Panc1 (cell line): ENCODE data around the gene NDUFS4. TPM values are rescaled to one million over a fixed set of nuclear protein-coding genes. Genes with fewer than 3 reads are reported as not detected.

Experiments used
- ATAC-seq: fragments of 200-7000 bp; cut with Tn5 transposase; 2 replicates; pipeline ENCODE4 v1.9.1; 2020; ENCODE audit warnings: mild to moderate bottlenecking, moderate library complexity
- BruUV-seq: library from RNA; stranded (reverse); fragments of 400-500 nt; replicated peaks from 2 replicates; lab custom pipeline; 2021; lab: Mats Ljungman, UMichigan
- CTCF ChIA-PET: fragments of 300-600 bp; sonication (Branson Sonifier 250); formaldehyde crosslinking; loops from one replicate; lab custom pipeline; 2022; ENCODE audit warnings: antibody characterized with exemption; lab: Charles Lee
- POLR2A ChIA-PET: fragments of 300-600 bp; sonication (Branson Sonifier 250); formaldehyde crosslinking; loops from one replicate; lab custom pipeline; 2022; ENCODE audit warnings: antibody characterized with exemption; lab: Charles Lee
- DNase-seq: peaks from one replicate; pipeline ENCODE4 v3.0.0-alpha.2; 2010; ENCODE audit warnings: low read depth, low spot score
- H3K27ac ChIP-seq: 2 replicates; pipeline ENCODE4 v1.5.1; 2011; ENCODE audit warnings: mild to moderate bottlenecking, low read length, inconsistent platforms
- H3K27me3 ChIP-seq: fragments of 200-500 bp; sonication (Bioruptor generic); 2 replicates; pipeline ENCODE4 v1.6.0; 2014; ENCODE audit warnings: low read length, inconsistent platforms; ENCODE audit not compliant: control insufficient read depth, insufficient read depth
- H3K36me3 ChIP-seq: fragments of 200-500 bp; sonication (Bioruptor generic); 2 replicates; pipeline ENCODE4 v1.5.1; 2014; ENCODE audit warnings: inconsistent platforms, mild to moderate bottlenecking, low read length, moderate library complexity; ENCODE audit not compliant: control insufficient read depth, insufficient read depth
- H3K4me1 ChIP-seq: 2 replicates; pipeline ENCODE4 v1.5.1; 2011; ENCODE audit warnings: inconsistent platforms, mild to moderate bottlenecking, low read length, moderate library complexity; ENCODE audit not compliant: control insufficient read depth, insufficient read depth
- H3K4me3 ChIP-seq, 2 experiments: 2 replicates each; pipeline ENCODE4 v1.5.1; 2011 to 2012; ENCODE audit warnings: low read depth in 2 of 2, low read length in 2 of 2, mild to moderate bottlenecking in 2 of 2, inconsistent platforms in 1 of 2, moderate library complexity in 1 of 2
- H3K9me3 ChIP-seq: fragments of 200-500 bp; sonication (Bioruptor generic); 2 replicates; pipeline ENCODE4 v1.5.1; 2014; ENCODE audit warnings: low read depth, mild to moderate bottlenecking, inconsistent platforms, low read length, moderate library complexity; ENCODE audit not compliant: control insufficient read depth, insufficient read depth
- POLR2AphosphoS5 ChIP-seq: IDR thresholded peaks from 2 replicates; pipeline ENCODE4 v1.6.1; 2012; ENCODE audit warnings: mild to moderate bottlenecking, low read depth, low read length, moderate library complexity
- SIN3A ChIP-seq: IDR thresholded peaks from 2 replicates; pipeline ENCODE4 v1.6.1; 2012; ENCODE audit warnings: low read depth, mild to moderate bottlenecking, low read length, moderate library complexity, borderline replicate concordance; ENCODE audit not compliant: insufficient read depth
- TCF7L2 ChIP-seq: IDR thresholded peaks from 2 replicates; pipeline ENCODE4 v1.6.1; 2011; ENCODE audit warnings: mild to moderate bottlenecking, low read depth, low read length, inconsistent platforms
- in situ Hi-C: cut with HindIII; loops from 2 replicates; pipeline ENCODE4 v1.10.0; 2016; ENCODE audit warnings: low sequenced_read_pairs, low pct_unique_long_range_greater_than_20kb
- intact Hi-C: fragments of 100-400 bp; cut with micrococcal nuclease; formaldehyde crosslinking; loops from one replicate; pipeline ENCODE4 v1.10.0; 2022; ENCODE audit not compliant: unreplicated experiment
- total RNA-seq: library from RNA; stranded (reverse); gene quantifications from one replicate; pipeline ENCODE4 v1.2.1, GENCODE V29; 2021; ENCODE audit not compliant: unreplicated experiment
- TF ChIP-seq, protein P1 (sequence below), 2 experiments: IDR thresholded peaks; 2 replicates each; pipeline ENCODE4 v1.6.1; 2011 to 2012; ENCODE audit warnings: low read depth in 2 of 2, control low read depth in 1 of 2, low read length in 1 of 2, mild to moderate bottlenecking in 1 of 2, moderate library complexity in 1 of 2; ENCODE audit not compliant: insufficient read depth in 1 of 2
- TF ChIP-seq, protein P2 (sequence below): fragments of 450-650 bp; IDR thresholded peaks from 2 replicates; pipeline ENCODE4 v1.5.1; 2017; ENCODE audit warnings: mild to moderate bottlenecking

Gene NDUFS4
- total RNA-seq, 1 experiment from 2014 or later, result 86.2 TPM

DNA sequence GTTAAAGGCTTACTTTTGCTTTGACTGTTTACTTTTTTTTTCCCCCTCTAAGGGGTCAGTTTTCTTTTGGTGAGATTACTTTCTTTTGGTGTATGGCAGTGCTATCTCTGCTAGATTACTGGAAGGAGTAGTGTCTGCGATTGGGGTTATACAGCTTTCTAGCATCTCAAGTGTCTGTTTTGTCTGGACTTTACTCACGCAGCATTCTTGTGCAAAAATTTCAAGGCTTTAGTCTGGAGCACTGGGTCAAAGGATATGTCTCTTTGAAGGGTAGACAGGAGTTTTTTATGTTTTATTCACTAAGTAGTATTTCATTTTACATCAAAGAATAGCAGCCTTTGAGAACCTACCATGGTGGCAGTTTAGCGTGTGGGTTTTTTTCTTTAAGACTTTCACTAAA lies 52.6 kb downstream of the NDUFS4 start:
- H3K9me3 ChIP-seq, result no peaks in the 10 kb centered on the region
- H3K27ac ChIP-seq, result no peak overlapping the region
- intact Hi-C loops, result no loop called here
- H3K4me3 ChIP-seq, result no peak overlapping the region
- ChIA-PET POLR2A (no interaction called here), CTCF (no interaction called here)
- DNase-seq, result no peak
- ATAC-seq, result no peak
- H3K27me3 ChIP-seq, result no peaks in the 10 kb centered on the region
- no peaks in the 10 kb centered on the region; the same call in 1 of the 2 replicates for H3K4me1 ChIP-seq
- TF ChIP-seq, protein P1, sequence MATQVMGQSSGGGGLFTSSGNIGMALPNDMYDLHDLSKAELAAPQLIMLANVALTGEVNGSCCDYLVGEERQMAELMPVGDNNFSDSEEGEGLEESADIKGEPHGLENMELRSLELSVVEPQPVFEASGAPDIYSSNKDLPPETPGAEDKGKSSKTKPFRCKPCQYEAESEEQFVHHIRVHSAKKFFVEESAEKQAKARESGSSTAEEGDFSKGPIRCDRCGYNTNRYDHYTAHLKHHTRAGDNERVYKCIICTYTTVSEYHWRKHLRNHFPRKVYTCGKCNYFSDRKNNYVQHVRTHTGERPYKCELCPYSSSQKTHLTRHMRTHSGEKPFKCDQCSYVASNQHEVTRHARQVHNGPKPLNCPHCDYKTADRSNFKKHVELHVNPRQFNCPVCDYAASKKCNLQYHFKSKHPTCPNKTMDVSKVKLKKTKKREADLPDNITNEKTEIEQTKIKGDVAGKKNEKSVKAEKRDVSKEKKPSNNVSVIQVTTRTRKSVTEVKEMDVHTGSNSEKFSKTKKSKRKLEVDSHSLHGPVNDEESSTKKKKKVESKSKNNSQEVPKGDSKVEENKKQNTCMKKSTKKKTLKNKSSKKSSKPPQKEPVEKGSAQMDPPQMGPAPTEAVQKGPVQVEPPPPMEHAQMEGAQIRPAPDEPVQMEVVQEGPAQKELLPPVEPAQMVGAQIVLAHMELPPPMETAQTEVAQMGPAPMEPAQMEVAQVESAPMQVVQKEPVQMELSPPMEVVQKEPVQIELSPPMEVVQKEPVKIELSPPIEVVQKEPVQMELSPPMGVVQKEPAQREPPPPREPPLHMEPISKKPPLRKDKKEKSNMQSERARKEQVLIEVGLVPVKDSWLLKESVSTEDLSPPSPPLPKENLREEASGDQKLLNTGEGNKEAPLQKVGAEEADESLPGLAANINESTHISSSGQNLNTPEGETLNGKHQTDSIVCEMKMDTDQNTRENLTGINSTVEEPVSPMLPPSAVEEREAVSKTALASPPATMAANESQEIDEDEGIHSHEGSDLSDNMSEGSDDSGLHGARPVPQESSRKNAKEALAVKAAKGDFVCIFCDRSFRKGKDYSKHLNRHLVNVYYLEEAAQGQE (IDR thresholded peaks at IDR 0.05; ENCODE audit: insufficient read depth in 1 of 2, low read depth in 2 of 2, low read length in 1 of 2), result no peak
- H3K36me3 ChIP-seq, result no peaks in the 10 kb centered on the region
- no TSS peak for BruUV-seq
- in situ Hi-C loops, result no loop called here

DNA sequence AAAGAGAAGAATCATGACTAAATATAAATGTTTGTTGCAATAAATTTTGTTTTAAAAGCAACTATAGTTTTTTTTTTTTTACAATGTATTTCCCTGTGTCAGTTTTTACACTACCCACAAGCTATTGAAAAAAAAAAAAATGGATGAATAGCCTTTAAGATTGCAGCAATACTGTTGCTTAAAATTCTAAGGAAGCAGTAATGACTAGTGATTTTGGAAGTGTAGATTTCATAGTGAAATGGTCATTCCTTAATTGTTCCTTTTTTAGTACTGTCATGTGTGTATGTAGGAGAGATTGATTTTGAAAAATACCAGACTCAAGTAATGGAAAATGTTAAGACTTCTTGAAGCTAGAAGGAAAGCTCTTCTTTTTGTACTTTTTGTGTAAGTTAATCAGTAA lies 53.1 kb downstream of the NDUFS4 start:
- H3K4me1 ChIP-seq, result no peaks in the 10 kb centered on the region
- intact Hi-C loops, result no loop called here
- no TSS peak for BruUV-seq
- no peak for ATAC-seq
- no peak for TF ChIP-seq POLR2AphosphoS5
- TF ChIP-seq, protein P1 (IDR thresholded peaks at IDR 0.05; ENCODE audit: insufficient read depth in 1 of 2, low read depth in 2 of 2, low read length in 1 of 2), result no peak
- TF ChIP-seq, protein P2, sequence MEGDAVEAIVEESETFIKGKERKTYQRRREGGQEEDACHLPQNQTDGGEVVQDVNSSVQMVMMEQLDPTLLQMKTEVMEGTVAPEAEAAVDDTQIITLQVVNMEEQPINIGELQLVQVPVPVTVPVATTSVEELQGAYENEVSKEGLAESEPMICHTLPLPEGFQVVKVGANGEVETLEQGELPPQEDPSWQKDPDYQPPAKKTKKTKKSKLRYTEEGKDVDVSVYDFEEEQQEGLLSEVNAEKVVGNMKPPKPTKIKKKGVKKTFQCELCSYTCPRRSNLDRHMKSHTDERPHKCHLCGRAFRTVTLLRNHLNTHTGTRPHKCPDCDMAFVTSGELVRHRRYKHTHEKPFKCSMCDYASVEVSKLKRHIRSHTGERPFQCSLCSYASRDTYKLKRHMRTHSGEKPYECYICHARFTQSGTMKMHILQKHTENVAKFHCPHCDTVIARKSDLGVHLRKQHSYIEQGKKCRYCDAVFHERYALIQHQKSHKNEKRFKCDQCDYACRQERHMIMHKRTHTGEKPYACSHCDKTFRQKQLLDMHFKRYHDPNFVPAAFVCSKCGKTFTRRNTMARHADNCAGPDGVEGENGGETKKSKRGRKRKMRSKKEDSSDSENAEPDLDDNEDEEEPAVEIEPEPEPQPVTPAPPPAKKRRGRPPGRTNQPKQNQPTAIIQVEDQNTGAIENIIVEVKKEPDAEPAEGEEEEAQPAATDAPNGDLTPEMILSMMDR, result no peak
- TF ChIP-seq TCF7L2, result no peak
- TF ChIP-seq SIN3A, result no peak
- in situ Hi-C loops, result no loop called here
- H3K9me3 ChIP-seq, result no peaks in the 10 kb centered on the region
- H3K4me3 ChIP-seq, result no peak overlapping the region
- CTCF ChIA-PET, result no interaction called here
- no peak overlapping the region for H3K27ac ChIP-seq
- DNase-seq, result no peak
- H3K36me3 ChIP-seq, result no peaks in the 10 kb centered on the region
- POLR2A ChIA-PET, result interaction anchor here (0.6 kb wide), 1 partner anchor 508 kb away, joined by 3 read pairs; no protein-coding TSS in a partner anchor
- H3K27me3 ChIP-seq, result no peaks in the 10 kb centered on the region
